ENCODE measurements around the gene C4orf50.

DNA sequence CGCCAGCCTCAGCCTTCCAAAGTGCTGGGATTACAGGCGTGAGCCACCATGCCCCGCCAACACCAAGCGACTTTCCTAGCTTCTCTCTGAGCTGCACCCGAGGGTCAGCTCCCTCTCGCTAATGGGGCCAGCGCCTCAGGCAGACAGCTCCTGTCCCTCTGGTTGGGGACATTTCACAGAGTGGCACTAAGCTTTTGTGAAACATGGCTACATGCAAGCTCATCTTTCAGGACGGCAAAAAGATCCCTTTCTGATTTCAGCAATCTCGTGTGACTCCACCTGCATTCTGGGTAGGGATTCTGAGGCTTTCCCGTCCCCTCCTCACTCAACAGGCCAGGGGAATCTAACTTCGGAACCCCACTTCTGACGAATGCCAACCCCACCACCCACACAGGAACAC lies 31.0 kb upstream of the C4orf50 start:
- TF ChIP-seq, protein P1, sequence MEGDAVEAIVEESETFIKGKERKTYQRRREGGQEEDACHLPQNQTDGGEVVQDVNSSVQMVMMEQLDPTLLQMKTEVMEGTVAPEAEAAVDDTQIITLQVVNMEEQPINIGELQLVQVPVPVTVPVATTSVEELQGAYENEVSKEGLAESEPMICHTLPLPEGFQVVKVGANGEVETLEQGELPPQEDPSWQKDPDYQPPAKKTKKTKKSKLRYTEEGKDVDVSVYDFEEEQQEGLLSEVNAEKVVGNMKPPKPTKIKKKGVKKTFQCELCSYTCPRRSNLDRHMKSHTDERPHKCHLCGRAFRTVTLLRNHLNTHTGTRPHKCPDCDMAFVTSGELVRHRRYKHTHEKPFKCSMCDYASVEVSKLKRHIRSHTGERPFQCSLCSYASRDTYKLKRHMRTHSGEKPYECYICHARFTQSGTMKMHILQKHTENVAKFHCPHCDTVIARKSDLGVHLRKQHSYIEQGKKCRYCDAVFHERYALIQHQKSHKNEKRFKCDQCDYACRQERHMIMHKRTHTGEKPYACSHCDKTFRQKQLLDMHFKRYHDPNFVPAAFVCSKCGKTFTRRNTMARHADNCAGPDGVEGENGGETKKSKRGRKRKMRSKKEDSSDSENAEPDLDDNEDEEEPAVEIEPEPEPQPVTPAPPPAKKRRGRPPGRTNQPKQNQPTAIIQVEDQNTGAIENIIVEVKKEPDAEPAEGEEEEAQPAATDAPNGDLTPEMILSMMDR (IDR thresholded peaks at IDR 0.05) = no peak
- no peak for TF ChIP-seq EZH2 (IDR thresholded peaks at IDR 0.05; ENCODE audit: borderline replicate concordance, insufficient read depth, low read depth, low read length, poor library complexity, severe bottlenecking)
